ENCODE measurements around the gene MERTK.

Gene MERTK

GRCh38 chr2:111978452-111979170, 80.2 kb downstream of the MERTK start:
- H3K4me3 ChIP-seq (ENCODE audit: low read depth, low read length): no peak overlapping the region
- no peak for TF ChIP-seq CTCF (IDR thresholded peaks at IDR 0.05; ENCODE audit: control insufficient read depth, extremely low read depth, insufficient read depth)
- no peak for DNase-seq (ENCODE audit: low read depth)

GRCh38 chr2:111981666-111982065, 83.3 kb downstream of the MERTK start:
- H3K4me3 ChIP-seq (ENCODE audit: low read depth, low read length): no peak overlapping the region
- TF ChIP-seq CTCF (IDR thresholded peaks at IDR 0.05; ENCODE audit: control insufficient read depth, extremely low read depth, insufficient read depth): no peak
- no peak for DNase-seq (ENCODE audit: low read depth)

GRCh38 chr2:111982822-111983221, 84.4 kb downstream of the MERTK start:
- DNase-seq (ENCODE audit: low read depth): no peak
- H3K4me3 ChIP-seq (ENCODE audit: low read depth, low read length): no peak overlapping the region
- TF ChIP-seq CTCF (IDR thresholded peaks at IDR 0.05; ENCODE audit: control insufficient read depth, extremely low read depth, insufficient read depth): no peak

- DNase-seq (ENCODE audit: low read depth): no peak
- H3K4me3 ChIP-seq (ENCODE audit: low read depth, low read length): no peak overlapping the region
- TF ChIP-seq CTCF (IDR thresholded peaks at IDR 0.05; ENCODE audit: control insufficient read depth, extremely low read depth, insufficient read depth): no peak
Observed at GRCh38 chr2:111983478-111984212, 85.2 kb downstream of the MERTK start.

GRCh38 chr2:111984213-111984604, 85.8 kb downstream of the MERTK start:
- DNase-seq (ENCODE audit: low read depth): no peak
- TF ChIP-seq CTCF (IDR thresholded peaks at IDR 0.05; ENCODE audit: control insufficient read depth, extremely low read depth, insufficient read depth): no peak

GRCh38 chr2:111985514-111985913, 87.1 kb downstream of the MERTK start:
- no peak overlapping the region for H3K4me3 ChIP-seq (ENCODE audit: low read depth, low read length)
- DNase-seq (ENCODE audit: low read depth): no peak
- no peak for TF ChIP-seq CTCF (IDR thresholded peaks at IDR 0.05; ENCODE audit: control insufficient read depth, extremely low read depth, insufficient read depth)

More at GRCh38 chr2:111984213-111984604, 85.8 kb downstream of the MERTK start:
- H3K4me3 ChIP-seq (ENCODE audit: low read depth, low read length): no peak overlapping the region
